PC-3 (cell line): Measurements from ENCODE around the gene POLR3GL.

Source experiments
- CTCF ChIP-seq: fragments of 300-600 bp; sonication (generic); conservative IDR thresholded peaks from 2 replicates; pipeline ENCODE4 v1.5.1; 2017; ENCODE audit warnings: antibody characterized with exemption, low read depth, mild to moderate bottlenecking, low read length
- EZH2 ChIP-seq: fragments of 300-600 bp; sonication (generic); IDR thresholded peaks from one replicate; pipeline ENCODE4 v1.6.1; 2017; ENCODE audit warnings: antibody characterized with exemption, mild to moderate bottlenecking, low read length; ENCODE audit not compliant: unreplicated experiment

DNA sequence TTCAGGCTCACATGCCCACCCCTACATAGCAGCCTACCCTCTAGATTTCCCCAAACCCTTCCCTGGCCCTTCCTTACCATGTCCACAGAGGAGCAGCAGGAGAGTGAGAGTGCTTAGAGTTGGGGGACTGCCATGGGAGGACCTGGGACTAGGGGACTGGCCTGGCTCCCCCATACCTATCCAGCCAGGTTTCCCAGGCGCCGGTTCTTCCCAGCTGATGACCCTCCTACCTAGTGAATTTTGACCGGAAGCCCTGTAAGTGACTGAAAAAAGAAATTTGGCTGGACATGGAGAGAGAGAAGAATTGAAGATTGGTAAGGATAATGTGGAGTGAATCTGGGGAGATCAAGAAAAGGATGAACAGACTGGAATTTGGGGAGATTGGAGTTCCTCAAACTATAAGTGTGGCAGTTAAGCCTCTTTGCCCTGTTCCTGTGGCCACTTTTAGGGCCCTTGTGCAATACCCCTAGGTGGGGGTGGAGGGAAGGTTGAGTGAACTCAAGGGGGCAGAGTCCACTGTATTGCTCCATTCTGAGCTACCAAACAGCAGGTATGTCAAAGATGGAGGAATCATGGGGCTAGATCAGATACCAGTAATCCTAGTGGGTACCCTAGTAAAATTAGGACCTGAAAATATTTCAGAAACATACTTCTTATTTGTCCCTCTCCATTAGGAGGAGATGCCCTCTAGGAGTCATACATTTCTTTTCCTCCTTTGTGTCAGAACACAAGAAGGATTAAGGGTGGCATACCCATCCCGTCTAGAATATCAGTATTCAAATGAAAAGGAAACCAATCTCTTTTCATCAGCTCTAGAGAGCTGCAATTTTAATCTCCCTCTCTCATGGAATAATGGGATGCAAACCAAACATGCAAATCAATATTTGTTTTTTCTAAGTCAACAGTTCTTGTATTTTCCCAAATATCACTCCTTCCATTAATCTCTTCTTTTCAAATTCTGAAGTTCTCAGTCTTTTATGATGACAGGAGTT is 55.9 kb downstream of the POLR3GL start:
- TF ChIP-seq CTCF (no peak), EZH2 (no peak)
